Esophagus (tissue), 2 donors: ENCODE data around the gene PIBF1. TPM values are rescaled to one million over a fixed set of nuclear protein-coding genes. Genes with fewer than 3 reads are reported as not detected.
A peak's percentile ranks its signal among the peaks of the same experiment; 100 is the strongest.
"Not testable (repeated sequence)": the region's sequence is repeated elsewhere in the genome, so short reads cannot be mapped to it uniquely, and the experiment has no call there.

Source experiments
- H3K27ac ChIP-seq, 2 donors: one replicate each; pipeline ENCODE4 v1.5.1; 2013; ENCODE audit warnings: low read depth in 2 of 2, mild to moderate bottlenecking in 2 of 2, inconsistent platforms in 1 of 2, low read length in 1 of 2, moderate library complexity in 1 of 2
- H3K27me3 ChIP-seq, 2 donors: one replicate each; pipeline ENCODE4 v1.6.1; 2013; ENCODE audit warnings: low read length in 2 of 2, control low read depth in 1 of 2, mild to moderate bottlenecking in 1 of 2; ENCODE audit not compliant: insufficient read depth in 2 of 2, control insufficient read depth in 1 of 2
- H3K36me3 ChIP-seq, 2 donors: one replicate each; pipeline ENCODE4 v1.6.1; 2013; ENCODE audit warnings: low read length in 1 of 2; ENCODE audit not compliant: control insufficient read depth in 2 of 2, insufficient read depth in 2 of 2
- H3K4me1 ChIP-seq, 2 donors: one replicate each; pipeline ENCODE4 v1.6.1; 2013; ENCODE audit warnings: low read length in 1 of 2; ENCODE audit not compliant: control insufficient read depth in 2 of 2, insufficient read depth in 2 of 2
- H3K4me3 ChIP-seq, 2 donors: one replicate each; pipeline ENCODE4 v1.5.1; 2013; ENCODE audit warnings: low read length in 2 of 2, mild to moderate bottlenecking in 2 of 2, low read depth in 1 of 2, moderate library complexity in 1 of 2
- H3K9me3 ChIP-seq, 2 donors: one replicate each; pipeline ENCODE4 v1.6.1; 2013; ENCODE audit warnings: mild to moderate bottlenecking in 2 of 2, low read depth in 1 of 2, low read length in 1 of 2, moderate library complexity in 1 of 2; ENCODE audit not compliant: control insufficient read depth in 2 of 2, insufficient read depth in 1 of 2
- WGBS, 2 donors: extraction: QIAGEN DNeasy Blood & Tissue Kit; methylation state at CpG; one replicate each; pipeline ENCODE4 v1.1.7; 2013; 5-methylcytosine and 5-hydroxymethylcytosine counted together
- polyA plus RNA-seq, 2 donors: library from polyadenylated mRNA; stranded (reverse); fragments of 200-250 nt; gene quantifications; one replicate each; pipeline ENCODE4 v1.2.3, GENCODE V29; 2013
- donor health status: healthy with polysubstance abuse.
- donor health status: Bipolar disorder and iron deficiency.

Gene PIBF1
- polyA plus RNA-seq, 2 donors = 5.4 to 13.1 TPM

DNA sequence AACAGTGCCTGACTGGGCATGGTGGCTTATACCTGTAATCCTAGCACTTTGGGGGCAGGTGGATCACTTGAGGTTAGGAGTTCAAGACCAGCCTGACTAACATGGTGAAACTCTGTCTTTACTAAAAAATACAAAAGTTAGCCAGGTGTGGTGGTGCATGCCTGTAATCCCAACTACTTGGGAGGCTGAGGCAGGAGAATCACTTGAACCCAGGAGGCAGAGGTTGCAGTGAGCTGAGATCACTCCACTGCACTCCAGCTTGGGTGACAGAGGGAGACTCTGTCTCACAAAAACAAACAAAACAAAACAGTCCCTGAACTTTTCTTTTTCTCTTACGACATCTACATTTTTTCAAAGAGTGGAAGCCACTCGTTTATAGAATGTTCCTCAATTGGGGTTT is 266.7 kb downstream of the PIBF1 start:
- H3K9me3 ChIP-seq, H3K27ac ChIP-seq, H3K4me3 ChIP-seq, H3K27me3 ChIP-seq, H3K36me3 ChIP-seq, H3K4me1 ChIP-seq: not testable (repeated sequence)
- WGBS, 2 donors = 83 to 88% methylated on average over 2 of the region's 2 CpGs

DNA sequence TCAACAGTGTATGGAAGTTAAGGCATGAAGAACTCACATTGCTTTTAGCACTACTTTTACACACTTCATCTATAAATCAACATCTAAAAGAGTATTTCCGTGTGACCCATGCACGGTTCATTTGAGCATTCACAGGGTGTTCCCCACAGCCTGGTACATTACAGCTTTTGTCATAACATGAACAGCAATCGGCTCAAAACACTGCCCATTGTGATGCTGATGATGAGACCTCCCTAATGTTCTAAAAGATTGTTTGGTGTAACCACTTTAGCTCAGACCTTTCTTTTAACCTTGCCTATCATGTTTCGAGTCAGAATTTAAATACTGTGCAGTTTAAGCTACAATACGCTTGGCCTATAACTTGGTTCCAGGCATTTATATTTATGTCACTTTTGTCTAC is 272.8 kb downstream of the PIBF1 start:
- Histone ChIP-seq H3K36me3 (no peaks in the 10 kb centered on the region), H3K27me3 (no peaks in the 10 kb centered on the region), H3K4me1 (no peaks in the 10 kb centered on the region), H3K4me3 (no peak overlapping the region), H3K27ac (peak overlapping the region in 1 of 2 donors; percentile 29), H3K9me3 (no peaks in the 10 kb centered on the region)
- 43% methylated on average over 5 of the region's 5 CpGs for WGBS, 2 donors

DNA sequence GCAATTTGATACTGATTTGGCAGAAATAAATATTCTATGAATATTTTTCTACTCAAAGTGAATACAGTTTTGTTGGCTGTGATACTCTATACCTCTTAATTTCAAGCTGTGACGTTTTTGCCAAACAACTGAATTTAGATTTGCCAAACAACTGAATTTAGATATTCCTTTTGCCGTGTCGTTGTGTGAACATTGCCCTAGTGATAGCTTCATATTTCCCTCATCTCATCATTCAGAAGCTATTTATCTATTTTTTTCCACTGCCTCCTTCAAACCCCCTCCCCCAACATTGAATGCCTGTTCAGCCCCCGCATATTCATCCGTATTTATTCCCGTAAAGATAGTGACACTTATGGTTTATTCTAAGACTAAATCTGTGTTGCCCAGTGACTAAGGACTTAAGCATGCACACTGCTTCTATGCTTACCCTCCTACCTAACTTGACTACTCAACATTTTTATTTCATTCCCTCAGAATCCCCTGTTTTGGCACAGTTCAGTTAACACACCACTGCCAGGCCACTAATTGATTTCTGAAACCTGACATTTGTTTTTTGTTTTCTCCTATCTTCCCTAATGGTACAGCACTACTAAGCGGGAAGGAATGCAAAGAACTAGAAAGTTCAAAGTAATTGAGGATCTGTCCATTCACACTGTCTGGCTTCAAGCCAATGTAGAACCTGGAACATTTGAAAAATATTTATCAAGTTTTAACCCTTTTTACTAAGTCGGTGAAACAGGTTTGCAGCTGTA is 274.1 kb downstream of the PIBF1 start:
- no peaks in the 10 kb centered on the region for H3K36me3 ChIP-seq
- H3K4me1 ChIP-seq = no peaks in the 10 kb centered on the region
- H3K9me3 ChIP-seq = no peaks in the 10 kb centered on the region
- WGBS, 2 donors = 43 to 44% methylated on average over 8 of the region's 8 CpGs
- peak overlapping the region in 1 of 2 donors; percentile 44 for H3K4me3 ChIP-seq
- no peaks in the 10 kb centered on the region for H3K27me3 ChIP-seq
- H3K27ac ChIP-seq = peak overlapping the region in 1 of 2 donors; percentile 65

DNA sequence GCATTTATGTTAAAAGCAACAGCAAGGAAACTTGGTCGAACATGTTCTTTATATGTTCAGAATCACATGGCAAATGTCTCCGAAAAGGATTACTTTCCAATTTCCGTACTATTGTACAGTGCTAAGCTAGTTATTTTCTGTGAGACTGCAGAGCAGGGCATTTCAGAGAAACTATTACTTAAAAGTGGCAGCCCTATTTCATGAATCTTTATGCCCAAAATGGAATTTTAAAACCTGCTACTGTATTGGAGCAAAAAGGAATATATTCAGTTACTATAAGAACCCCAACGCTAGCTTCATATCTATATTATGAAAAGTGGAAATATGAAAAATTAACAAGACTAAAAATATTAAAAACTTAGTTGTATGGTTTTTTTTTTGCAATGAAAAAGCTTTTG is 274.6 kb downstream of the PIBF1 start:
- Histone ChIP-seq H3K27ac (peak overlapping the region in 1 of 2 donors; percentile 65), H3K27me3 (no peaks in the 10 kb centered on the region), H3K4me1 (no peaks in the 10 kb centered on the region), H3K36me3 (no peaks in the 10 kb centered on the region), H3K9me3 (no peaks in the 10 kb centered on the region), H3K4me3 (peak overlapping the region in 1 of 2 donors; percentile 44)
- 59 to 61% methylated on average over 4 of the region's 4 CpGs for WGBS, 2 donors

DNA sequence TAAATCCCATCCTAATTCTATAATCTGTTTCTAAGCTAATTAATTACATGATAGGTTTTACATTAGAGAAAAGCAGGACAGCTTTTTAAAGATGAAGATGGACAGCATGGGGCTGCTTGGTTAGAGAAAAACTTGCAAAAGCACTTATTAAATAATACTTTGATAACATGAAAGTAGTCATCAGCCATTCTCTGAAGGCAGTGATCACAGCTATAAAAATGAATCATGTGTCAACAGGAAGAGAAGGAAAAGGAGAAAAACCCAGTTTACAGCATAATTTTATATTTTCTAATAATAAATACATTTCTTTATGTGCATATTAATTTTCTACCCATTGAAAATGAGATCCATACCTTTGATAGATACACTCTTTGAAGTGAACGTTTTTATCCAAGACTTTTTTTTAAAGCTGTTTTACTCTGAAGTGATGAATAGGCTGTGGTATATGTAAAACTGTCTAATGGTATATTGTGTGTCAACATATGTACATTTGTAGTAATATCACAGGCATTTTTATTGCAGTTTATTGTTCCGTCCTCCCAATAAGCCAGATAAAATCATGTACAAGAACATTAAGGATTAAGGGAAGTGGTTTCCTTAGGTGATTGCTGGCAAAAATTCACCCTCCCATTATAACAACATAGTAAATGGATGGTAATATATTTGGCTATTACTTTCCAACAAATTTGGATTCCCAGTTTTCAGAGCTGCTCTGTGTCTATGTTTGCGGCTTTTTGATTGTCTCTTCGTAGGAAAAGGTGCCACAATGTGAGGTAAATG is 275.5 kb downstream of the PIBF1 start:
- no peaks in the 10 kb centered on the region for H3K4me1 ChIP-seq
- no peaks in the 10 kb centered on the region for H3K9me3 ChIP-seq
- H3K27me3 ChIP-seq = no peaks in the 10 kb centered on the region
- H3K27ac ChIP-seq = peak overlapping the region in 1 of 2 donors; percentile 91
- peak overlapping the region in 1 of 2 donors; percentile 87 for H3K4me3 ChIP-seq
- WGBS, 2 donors = 52 to 55% methylated on average over 4 of the region's 4 CpGs
- peaks cover 2 to 5% of the 10 kb centered on the region in 2 donors for H3K36me3 ChIP-seq

DNA sequence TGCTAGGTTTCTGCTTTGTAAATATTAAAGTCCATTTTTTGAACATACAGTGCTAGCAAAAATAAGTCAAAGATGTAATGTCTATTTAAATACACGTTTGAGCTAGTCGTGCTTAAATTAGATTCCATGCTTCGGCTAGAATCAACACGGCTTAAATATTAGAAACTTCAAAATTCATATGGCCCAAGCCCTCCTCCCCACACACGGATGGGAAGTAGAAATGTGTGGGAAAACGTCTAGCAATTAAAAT is 276.1 kb downstream of the PIBF1 start:
- Histone ChIP-seq H3K27ac (peak overlapping the region; percentile 65 to 91), H3K9me3 (no peaks in the 10 kb centered on the region), H3K36me3 (peaks cover 2 to 7% of the 10 kb centered on the region in 2 donors), H3K27me3 (no peaks in the 10 kb centered on the region), H3K4me1 (no peaks in the 10 kb centered on the region), H3K4me3 (peak overlapping the region; percentile 30 to 87)
- WGBS, 2 donors = 12 to 16% methylated on average over 6 of the region's 6 CpGs

DNA sequence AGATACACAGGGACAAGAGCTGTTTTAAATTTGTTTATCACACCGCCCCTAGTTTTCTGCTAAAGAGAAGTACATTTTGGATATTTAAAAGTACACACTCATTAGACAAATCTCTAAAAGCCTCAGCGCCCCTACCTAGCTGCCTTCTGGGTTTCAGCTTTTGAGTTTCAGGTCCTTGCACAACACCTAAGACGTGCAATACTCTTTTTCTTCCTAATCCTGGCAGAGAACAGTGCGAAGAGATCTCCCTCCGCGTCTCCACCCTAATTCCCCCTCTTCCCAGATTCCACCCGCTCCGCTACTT is 276.5 kb downstream of the PIBF1 start:
- H3K27me3 ChIP-seq = no peaks in the 10 kb centered on the region
- 2 to 3% methylated on average over 8 of the region's 8 CpGs for WGBS, 2 donors

DNA sequence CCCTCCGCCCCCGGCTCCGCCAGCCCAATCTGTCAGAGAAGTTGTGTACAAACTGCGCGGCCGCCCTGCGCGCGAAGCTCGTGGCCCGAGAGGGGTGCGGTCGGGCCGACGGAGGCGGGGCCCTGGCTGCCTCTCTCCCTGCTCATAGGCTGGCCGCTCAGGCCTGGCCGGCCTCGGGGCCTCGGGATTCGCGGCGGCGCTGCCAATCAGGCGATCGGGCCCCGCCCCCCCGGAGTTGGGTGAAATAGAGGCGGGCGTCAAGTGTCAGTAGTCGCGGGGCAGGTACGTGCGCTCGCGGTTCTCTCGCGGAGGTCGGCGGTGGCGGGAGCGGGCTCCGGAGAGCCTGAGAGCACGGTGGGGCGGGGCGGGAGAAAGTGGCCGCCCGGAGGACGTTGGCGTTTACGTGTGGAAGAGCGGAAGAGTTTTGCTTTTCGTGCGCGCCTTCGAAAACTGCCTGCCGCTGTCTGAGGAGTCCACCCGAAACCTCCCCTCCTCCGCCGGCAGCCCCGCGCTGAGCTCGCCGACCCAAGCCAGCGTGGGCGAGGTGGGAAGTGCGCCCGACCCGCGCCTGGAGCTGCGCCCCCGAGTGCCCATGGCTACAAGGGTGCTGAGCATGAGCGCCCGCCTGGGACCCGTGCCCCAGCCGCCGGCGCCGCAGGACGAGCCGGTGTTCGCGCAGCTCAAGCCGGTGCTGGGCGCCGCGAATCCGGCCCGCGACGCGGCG is 277.0 kb downstream of the PIBF1 start, which contains the start of gene KLF5:
Gene KLF5, plus strand, starts transcription at position 270 of the 724 bp plus-strand sequence. Its CDS starts 323 bp downstream, at position 593.
- Histone ChIP-seq H3K27ac (peak within 1 kb of the TSS; percentile 90 to 94), H3K9me3 (no peaks in the 10 kb centered on the region)
- 0 to 1% methylated on average over 69 to 93 of the region's 93 CpGs for WGBS, 2 donors

More for the DNA sequence above, 276.5 kb downstream of the PIBF1 start:
- Histone ChIP-seq H3K4me1 (no peaks in the 10 kb centered on the region), H3K9me3 (no peaks in the 10 kb centered on the region), H3K36me3 (peaks cover 2 to 7% of the 10 kb centered on the region in 2 donors), H3K4me3 (peak overlapping the region; percentile 30 to 87), H3K27ac (peak overlapping the region; percentile 65 to 91)

DNA sequence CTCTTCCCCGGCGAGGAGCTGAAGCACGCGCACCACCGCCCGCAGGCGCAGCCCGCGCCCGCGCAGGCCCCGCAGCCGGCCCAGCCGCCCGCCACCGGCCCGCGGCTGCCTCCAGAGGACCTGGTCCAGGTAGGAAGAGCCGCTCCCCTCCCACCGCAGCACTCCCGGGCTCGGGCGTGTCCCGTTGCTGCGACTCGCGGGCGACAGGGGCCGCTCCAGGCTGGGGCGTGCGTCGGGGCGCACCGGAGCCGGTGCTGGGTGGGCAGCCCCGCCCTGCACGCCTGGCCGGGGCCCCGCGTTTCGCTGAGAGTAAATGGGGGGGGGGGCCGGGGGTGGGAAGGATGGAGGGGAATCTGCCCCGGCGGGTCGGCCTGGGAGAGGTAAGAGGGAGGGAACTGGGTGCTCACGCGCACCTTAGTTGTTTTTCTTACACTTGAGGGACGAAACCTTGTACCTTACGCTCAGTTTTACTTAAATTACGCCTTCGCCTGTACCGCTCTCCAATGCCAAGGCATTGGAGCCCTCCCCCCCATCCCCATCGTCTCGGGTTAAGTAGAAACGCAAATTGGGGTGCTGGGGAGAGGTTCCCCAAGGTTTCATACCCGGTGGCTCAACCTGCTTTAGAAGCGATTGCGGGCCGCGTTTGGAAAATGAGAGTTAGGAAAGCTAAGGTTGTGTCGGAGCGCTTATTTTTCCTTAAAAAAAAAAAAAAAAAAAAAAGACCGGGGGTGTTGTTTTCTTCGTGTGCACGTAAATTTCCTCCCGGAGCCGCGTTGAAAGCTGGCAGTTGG is 277.7 kb downstream of the PIBF1 start:
- Histone ChIP-seq H3K4me3 (peak overlapping the region; percentile 87 to 98), H3K9me3 (no peaks in the 10 kb centered on the region), H3K27me3 (no peaks in the 10 kb centered on the region), H3K27ac (peak overlapping the region; percentile 90 to 94), H3K4me1 (no peaks in the 10 kb centered on the region), H3K36me3 (peaks cover 2 to 7% of the 10 kb centered on the region in 2 donors)
- 1% methylated on average over 54 to 68 of the region's 68 CpGs for WGBS, 2 donors

More for the DNA sequence above, 277.0 kb downstream of the PIBF1 start, which contains the start of gene KLF5:
- Histone ChIP-seq H3K4me3 (peak within 1 kb of the TSS; percentile 87 to 98), H3K4me1 (no peaks in the 10 kb centered on the region), H3K36me3 (peaks cover 2 to 7% of the 10 kb centered on the region in 2 donors), H3K27me3 (no peaks in the 10 kb centered on the region)
